GM23248 (cell line): ENCODE data around the gene TOR1B.

ENCODE experiments used
- EZH2 ChIP-seq: fragments of 200-600 bp; sonication (generic); IDR thresholded peaks from 2 replicates; pipeline ENCODE4 v1.6.1; 2018; ENCODE audit warnings: antibody characterized with exemption, mild to moderate bottlenecking; ENCODE audit not compliant: insufficient read depth, poor library complexity, severe bottlenecking
- EZH2phosphoT487 ChIP-seq: fragments of 200-600 bp; sonication (generic); IDR thresholded peaks from 2 replicates; pipeline ENCODE4 v1.6.1; 2018; ENCODE audit warnings: antibody characterized with exemption, moderate library complexity, mild to moderate bottlenecking, low read depth; ENCODE audit not compliant: insufficient read depth

DNA sequence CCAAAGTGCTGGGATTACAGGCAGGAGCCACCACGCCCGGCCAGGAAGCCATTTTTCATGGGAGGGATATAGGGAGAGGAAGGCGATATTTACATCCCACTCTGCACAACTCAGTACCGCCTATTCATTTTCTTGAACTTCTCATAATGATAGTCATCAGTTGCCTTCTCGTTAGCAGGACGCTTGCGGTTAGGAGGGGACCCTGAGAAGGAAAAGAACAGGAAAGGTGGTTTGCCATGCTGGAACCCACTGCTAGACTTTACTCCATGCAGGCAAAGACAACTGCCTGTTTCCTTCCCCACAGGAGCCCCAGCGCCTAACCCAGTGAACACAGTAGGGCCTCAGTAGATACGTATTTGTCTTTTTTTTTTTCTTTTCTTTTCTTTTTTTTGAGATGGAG is 25.1 kb downstream of the TOR1B start:
- TF ChIP-seq EZH2phosphoT487 = no peak
- TF ChIP-seq EZH2 = no peak
